Hepatocyte (in vitro differentiated cells): ENCODE measurements around the gene ZNF574. TPM values are rescaled to one million over a fixed set of nuclear protein-coding genes. Genes with fewer than 3 reads are reported as not detected.

Experiments
- DNase-seq: peaks from one replicate; pipeline ENCODE4 v3.0.0-alpha.2; 2016; ENCODE audit warnings: low spot score
- H2AFZ ChIP-seq: fragments of 200-600 bp; sonication (generic); 2 replicates; pipeline ENCODE4 v1.6.0; 2016; ENCODE audit warnings: antibody characterized with exemption, mild to moderate bottlenecking
- H3K27ac ChIP-seq: fragments of 200-600 bp; sonication (generic); 2 replicates; pipeline ENCODE4 v1.5.1; 2016; ENCODE audit warnings: mild to moderate bottlenecking
- H3K27me3 ChIP-seq: fragments of 200-600 bp; sonication (generic); 2 replicates; pipeline ENCODE4 v1.6.1; 2016
- H3K36me3 ChIP-seq: fragments of 200-600 bp; sonication (generic); replicated peaks from 2 replicates; pipeline ENCODE4 v1.5.1; 2016; ENCODE audit warnings: low read depth; ENCODE audit not compliant: insufficient read depth
- H3K4me1 ChIP-seq: fragments of 200-600 bp; sonication (generic); 2 replicates; pipeline ENCODE4 v1.5.1; 2016; ENCODE audit warnings: mild to moderate bottlenecking, moderate library complexity; ENCODE audit not compliant: insufficient read depth
- H3K4me2 ChIP-seq: fragments of 200-600 bp; sonication (generic); 2 replicates; pipeline ENCODE4 v1.6.0; 2016
- H3K4me3 ChIP-seq: fragments of 200-600 bp; sonication (generic); 2 replicates; pipeline ENCODE4 v1.5.1; 2016; ENCODE audit warnings: mild to moderate bottlenecking
- H3K79me2 ChIP-seq: fragments of 200-600 bp; sonication (generic); 2 replicates; pipeline ENCODE4 v1.6.0; 2017; ENCODE audit warnings: mild to moderate bottlenecking
- H3K9me2 ChIP-seq: fragments of 200-600 bp; sonication (generic); replicated peaks from 2 replicates; pipeline ENCODE4 v1.6.0; 2017; ENCODE audit warnings: mild to moderate bottlenecking; ENCODE audit not compliant: insufficient read depth
- H3K9me3 ChIP-seq: fragments of 200-600 bp; sonication (generic); 2 replicates; pipeline ENCODE4 v1.5.1; 2016; ENCODE audit warnings: low read depth, mild to moderate bottlenecking
- H4K20me1 ChIP-seq: fragments of 200-600 bp; sonication (generic); 2 replicates; pipeline ENCODE4 v1.6.0; 2016; ENCODE audit warnings: mild to moderate bottlenecking; ENCODE audit not compliant: insufficient read depth, poor library complexity, severe bottlenecking
- CTCF ChIP-seq: fragments of 200-600 bp; sonication (generic); IDR thresholded peaks from 2 replicates; pipeline ENCODE4 v1.5.1; 2016; ENCODE audit warnings: antibody characterized with exemption, mild to moderate bottlenecking; ENCODE audit not compliant: poor library complexity
- EZH2 ChIP-seq: fragments of 200-600 bp; sonication (generic); IDR thresholded peaks from 2 replicates; pipeline ENCODE4 v1.6.1; 2016; ENCODE audit warnings: antibody characterized with exemption, mild to moderate bottlenecking, borderline replicate concordance
- EZH2phosphoT487 ChIP-seq: fragments of 200-600 bp; sonication (generic); IDR thresholded peaks from one replicate; pipeline ENCODE4 v1.6.1; 2018; ENCODE audit warnings: antibody characterized with exemption, mild to moderate bottlenecking, low read depth, moderate library complexity; ENCODE audit not compliant: unreplicated experiment, severe bottlenecking
- WGBS: methylation state at CpG from one replicate; pipeline ENCODE4 v1.1.6; 2016; ENCODE audit warnings: low lambda C conversion rate; ENCODE audit errors: missing lambda C conversion rate; 5-methylcytosine and 5-hydroxymethylcytosine counted together
- polyA plus RNA-seq: library from polyadenylated mRNA; unstranded; fragments of >200 nt; fragmentation: Nextera tagmentation; extraction: Ambion mirVana; gene quantifications from 2 replicates; pipeline ENCODE4 v1.2.1, GENCODE V29; 2016
- total RNA-seq: library from RNA; depleted of rRNA; stranded (reverse); fragments of >200 nt; gene quantifications from 2 replicates; pipeline ENCODE4 v1.2.3, GENCODE V29; 2014

ZNF574 gene
- total and polyA plus RNA-seq, 2 experiments from 2014 or later = 10.7 to 13.6 TPM

DNA sequence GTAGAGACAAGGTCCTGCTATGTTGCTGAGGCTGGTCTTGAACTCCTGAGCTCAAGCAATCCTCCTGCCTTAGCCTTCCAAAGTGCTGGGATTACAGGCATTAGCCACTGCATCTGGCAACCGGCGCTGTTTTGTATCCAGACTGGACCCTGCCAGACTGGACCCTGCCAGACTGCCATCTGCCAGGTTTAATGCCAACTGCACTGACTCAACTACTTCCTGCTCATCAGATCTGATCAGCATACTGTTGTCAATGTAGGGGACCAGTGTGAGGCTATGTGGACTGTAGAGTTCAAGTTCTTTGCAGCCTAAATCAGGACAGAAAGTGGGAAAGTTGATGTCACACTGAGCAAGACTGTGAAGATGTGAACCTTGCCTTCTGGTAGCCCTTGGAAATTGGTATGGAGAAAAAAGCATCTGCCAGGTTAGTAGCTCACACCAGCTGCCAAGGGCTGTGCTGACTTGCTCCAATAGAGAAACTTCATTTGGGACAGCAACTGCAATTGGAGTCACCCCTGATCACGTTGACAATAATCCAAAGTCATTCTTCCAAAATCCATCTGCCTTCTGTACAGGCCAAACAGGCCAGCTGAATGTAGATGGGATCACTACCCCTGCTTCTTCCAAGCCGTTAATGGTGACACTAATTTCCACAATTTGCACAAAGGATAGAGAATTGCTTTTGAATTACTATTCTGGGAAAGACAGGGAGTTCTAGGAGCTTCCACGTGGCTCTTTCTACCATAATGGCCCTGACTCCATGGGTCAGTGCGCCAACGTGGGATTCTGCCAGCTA lies 45.1 kb upstream of the ZNF574 start:
- WGBS = 92% methylated on average over 7 of the region's 7 CpGs
- Histone ChIP-seq H3K79me2 (no peaks in the 10 kb centered on the region), H4K20me1 (no peaks in the 10 kb centered on the region), H3K4me1 (no peaks in the 10 kb centered on the region), H3K4me3 (no peak overlapping the region), H3K36me3 (no peaks in the 10 kb centered on the region), H3K9me3 (no peaks in the 10 kb centered on the region), H3K4me2 (no peak overlapping the region), H2AFZ (no peak overlapping the region), H3K27ac (no peak overlapping the region), H3K9me2 (no peaks in the 10 kb centered on the region), H3K27me3 (no peaks in the 10 kb centered on the region)
- no peak for DNase-seq
- TF ChIP-seq CTCF (no peak), EZH2phosphoT487 (no peak), EZH2 (no peak)

DNA sequence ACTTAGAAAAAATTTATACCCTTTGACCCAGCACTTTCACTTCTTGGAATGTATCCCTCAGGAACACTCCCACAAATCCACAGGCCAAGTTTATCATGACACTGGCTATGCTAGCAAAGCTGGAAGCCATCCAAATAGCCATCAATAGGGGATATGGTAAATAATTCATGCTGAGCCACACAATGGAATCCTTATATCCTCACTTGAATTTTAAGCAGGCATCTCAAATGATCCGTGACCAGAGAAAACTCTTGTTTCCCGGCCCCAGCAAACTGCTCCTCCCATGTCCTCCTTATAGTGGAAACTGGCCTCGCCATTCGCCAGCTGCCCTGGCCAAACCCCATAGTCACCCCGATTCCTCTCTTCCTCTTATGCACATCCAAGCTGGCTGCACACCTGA lies 43.5 kb upstream of the ZNF574 start:
- DNase-seq = no peak
- H3K9me2 ChIP-seq = no peaks in the 10 kb centered on the region
- H3K27me3 ChIP-seq = no peaks in the 10 kb centered on the region
- TF ChIP-seq CTCF (no peak), EZH2phosphoT487 (no peak), EZH2 (no peak)
- no peaks in the 10 kb centered on the region for H3K9me3 ChIP-seq
- no peak overlapping the region for H2AFZ ChIP-seq
- no peaks in the 10 kb centered on the region for H3K79me2 ChIP-seq
- 72% methylated on average over 5 of the region's 5 CpGs for WGBS
- no peak overlapping the region for H3K4me3 ChIP-seq
- no peak overlapping the region for H3K27ac ChIP-seq
- H3K36me3 ChIP-seq = no peaks in the 10 kb centered on the region
- H3K4me2 ChIP-seq = no peak overlapping the region
- no peaks in the 10 kb centered on the region for H4K20me1 ChIP-seq
- H3K4me1 ChIP-seq = no peaks in the 10 kb centered on the region

DNA sequence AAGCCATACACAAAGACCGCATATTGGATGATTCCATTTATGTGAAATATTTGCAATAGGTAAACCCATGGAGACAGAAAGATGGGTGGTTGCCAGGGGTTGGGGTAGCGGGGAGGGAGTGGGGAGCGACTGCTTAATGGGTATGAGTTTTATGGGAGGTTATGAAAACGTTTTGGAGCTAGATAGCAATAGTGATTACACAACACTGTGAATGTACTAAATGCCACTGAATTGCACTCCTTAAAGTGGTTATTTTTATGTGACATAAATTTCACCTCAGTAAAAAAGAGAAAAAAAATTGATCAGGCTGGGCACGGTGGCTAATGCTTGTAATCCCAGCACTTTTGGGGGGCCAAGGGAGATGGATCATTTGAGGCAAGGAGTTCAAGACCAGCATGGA lies 42.6 kb upstream of the ZNF574 start:
- no peak overlapping the region for H3K27ac ChIP-seq
- WGBS = 79% methylated on average over 5 of the region's 5 CpGs
- no peaks in the 10 kb centered on the region for H3K9me3 ChIP-seq
- H3K9me2 ChIP-seq = no peaks in the 10 kb centered on the region
- no peaks in the 10 kb centered on the region for H3K36me3 ChIP-seq
- H3K79me2 ChIP-seq = no peaks in the 10 kb centered on the region
- H3K27me3 ChIP-seq = no peaks in the 10 kb centered on the region
- no peak overlapping the region for H2AFZ ChIP-seq
- no peak overlapping the region for H3K4me2 ChIP-seq
- H4K20me1 ChIP-seq = no peaks in the 10 kb centered on the region
- TF ChIP-seq CTCF (no peak), EZH2phosphoT487 (no peak), EZH2 (no peak)
- H3K4me1 ChIP-seq = no peaks in the 10 kb centered on the region
- DNase-seq = no peak
- H3K4me3 ChIP-seq = no peak overlapping the region
